Keratinocyte (primary cell): ENCODE measurements around the gene ARSH. TPM values are rescaled to one million over a fixed set of nuclear protein-coding genes. Genes with fewer than 3 reads are reported as not detected.

Source experiments
- DNase-seq: peaks from one replicate; pipeline ENCODE4 v3.0.0-alpha.2; 2011; ENCODE audit warnings: low read depth, missing footprints, low spot score
- FAIRE-seq: peaks from 2 replicates; lab custom pipeline; 2011; peaks lifted over from hg19 to GRCh38; lab: Jason Lieb, UNC
- H2AFZ ChIP-seq: 2 replicates; pipeline ENCODE4 v1.6.0; 2012; ENCODE audit warnings: low read length, control low read depth, inconsistent platforms; ENCODE audit not compliant: control insufficient read depth
- H3K27ac ChIP-seq: 2 replicates; pipeline ENCODE4 v1.5.1; 2011; ENCODE audit warnings: low read length; ENCODE audit not compliant: control insufficient read depth, insufficient read depth
- H3K27me3 ChIP-seq: 3 replicates; pipeline ENCODE4 v1.6.0; 2011; ENCODE audit warnings: low read length; ENCODE audit not compliant: control insufficient read depth, insufficient read depth; ENCODE audit errors: extremely low read depth
- H3K36me3 ChIP-seq, 2 experiments: 2 replicates in 1 of 2; 3 replicates in 1 of 2; pipeline ENCODE4 v1.5.1; 2011; ENCODE audit warnings: low read length in 2 of 2, mild to moderate bottlenecking in 1 of 2; ENCODE audit not compliant: control insufficient read depth in 2 of 2, insufficient read depth in 2 of 2; ENCODE audit errors: extremely low read depth in 1 of 2
- H3K4me1 ChIP-seq: 3 replicates; pipeline ENCODE4 v1.5.1; 2011; ENCODE audit warnings: low read length; ENCODE audit not compliant: control insufficient read depth, insufficient read depth; ENCODE audit errors: extremely low read depth
- H3K4me2 ChIP-seq: 3 replicates; pipeline ENCODE4 v1.6.0; 2011; ENCODE audit warnings: low read depth, low read length; ENCODE audit not compliant: control insufficient read depth, insufficient read depth; ENCODE audit errors: extremely low read depth
- H3K4me3 ChIP-seq, 3 experiments: fragments of 200-600 bp in 1 of 3; sonication (generic) in 1 of 3; 2 replicates in 2 of 3; 3 replicates in 1 of 3; pipeline ENCODE4 v1.5.1; 2011 to 2016; ENCODE audit warnings: low read length in 3 of 3, mild to moderate bottlenecking in 3 of 3, control low read depth in 2 of 3, inconsistent platforms in 1 of 3, low read depth in 1 of 3, mixed read lengths in 1 of 3, mixed run types in 1 of 3, moderate library complexity in 1 of 3; ENCODE audit not compliant: control insufficient read depth in 2 of 3, insufficient read depth in 2 of 3; ENCODE audit errors: extremely low read depth in 1 of 3
- H3K79me2 ChIP-seq: 2 replicates; pipeline ENCODE4 v1.6.0; 2012; ENCODE audit warnings: low read length; ENCODE audit not compliant: control insufficient read depth, insufficient read depth
- H3K9ac ChIP-seq: 3 replicates; pipeline ENCODE4 v1.6.0; 2011; ENCODE audit warnings: low read length; ENCODE audit not compliant: control insufficient read depth, insufficient read depth; ENCODE audit errors: extremely low read depth
- H3K9me1 ChIP-seq: 3 replicates; pipeline ENCODE4 v1.6.0; 2011; ENCODE audit warnings: low read length; ENCODE audit not compliant: control insufficient read depth, insufficient read depth; ENCODE audit errors: extremely low read depth
- H3K9me3 ChIP-seq: 2 replicates; pipeline ENCODE4 v1.5.1; 2012; ENCODE audit warnings: low read depth, low read length; ENCODE audit not compliant: control insufficient read depth
- H4K20me1 ChIP-seq: 3 replicates; pipeline ENCODE4 v1.6.0; 2011; ENCODE audit warnings: low read length; ENCODE audit not compliant: control insufficient read depth, insufficient read depth; ENCODE audit errors: extremely low read depth
- EZH2 ChIP-seq: IDR thresholded peaks from one replicate; pipeline ENCODE4 v1.6.1; 2012; ENCODE audit warnings: inconsistent platforms, mild to moderate bottlenecking, low read length, moderate library complexity
- dilution Hi-C: fragments of 300-500 bp; cut with MboI; formaldehyde crosslinking; loops from one replicate; pipeline ENCODE4 v1.7.0; 2020; ENCODE audit warnings: low sequenced_read_pairs; ENCODE audit not compliant: extremely low pct_ligation_motif_present
- polyA plus RNA-seq, 5 experiments: library from polyadenylated mRNA; depleted of rRNA in 3 of 5; stranded (reverse) in 3 of 5; stranded (forward) in 1 of 5; unstranded in 1 of 5; fragments of >200 nt; gene quantifications; 1 replicate in 1 of 5; 2 replicates in 3 of 5; 3 replicates in 1 of 5; pipeline versions ENCODE4 v1.2.1 to v1.2.3, GENCODE V29; 2011 to 2012; ENCODE audit warnings: missing spikeins in 2 of 5, low read depth in 1 of 5, low replicate concordance in 1 of 5
- TF ChIP-seq, protein P1 (sequence below), 3 experiments: IDR thresholded peaks in 1 of 3; conservative IDR thresholded peaks in 1 of 3; optimal IDR thresholded peaks in 1 of 3; 2 replicates in 2 of 3; 3 replicates in 1 of 3; pipeline versions ENCODE3 to v1.5.1; 2011; ENCODE audit warnings: low read length in 3 of 3, mild to moderate bottlenecking in 3 of 3, moderate library complexity in 2 of 3, control low read depth in 1 of 3, inconsistent platforms in 1 of 3; ENCODE audit not compliant: insufficient read depth in 2 of 3; ENCODE audit errors: extremely low read depth in 1 of 3

Gene ARSH
- polyA plus RNA-seq, 1 donor (not counting 4 experiments of a cell fraction or from before 2014, with no cell fraction given), result not detected

DNA sequence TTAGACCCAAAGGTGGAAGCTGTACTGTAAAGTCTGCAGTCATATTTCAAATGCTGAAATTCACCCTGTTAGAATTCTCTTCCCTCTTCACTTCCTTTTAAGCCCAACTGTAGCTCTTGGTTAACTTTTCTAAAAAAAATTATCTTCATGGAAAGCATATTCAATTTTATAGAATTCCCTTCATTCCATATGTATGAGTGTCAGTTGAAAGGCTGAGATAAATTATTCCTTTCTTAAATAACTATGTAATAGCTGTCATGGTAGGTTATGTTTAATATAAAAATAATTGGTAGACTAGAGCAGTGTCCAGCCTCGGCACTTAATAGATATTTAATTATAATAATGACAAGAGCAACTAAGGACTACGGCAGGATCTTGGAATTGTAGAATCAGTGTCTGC lies 16.8 kb upstream of the ARSH start:
- dilution Hi-C loops, result no loop called here
- no peaks in the 10 kb centered on the region for H3K27me3 ChIP-seq
- no peak overlapping the region for H3K9ac ChIP-seq
- no peaks in the 10 kb centered on the region for H3K9me1 ChIP-seq
- H3K4me1 ChIP-seq, result no peaks in the 10 kb centered on the region
- FAIRE-seq, result no peak
- no peak for TF ChIP-seq EZH2
- TF ChIP-seq, protein P1, sequence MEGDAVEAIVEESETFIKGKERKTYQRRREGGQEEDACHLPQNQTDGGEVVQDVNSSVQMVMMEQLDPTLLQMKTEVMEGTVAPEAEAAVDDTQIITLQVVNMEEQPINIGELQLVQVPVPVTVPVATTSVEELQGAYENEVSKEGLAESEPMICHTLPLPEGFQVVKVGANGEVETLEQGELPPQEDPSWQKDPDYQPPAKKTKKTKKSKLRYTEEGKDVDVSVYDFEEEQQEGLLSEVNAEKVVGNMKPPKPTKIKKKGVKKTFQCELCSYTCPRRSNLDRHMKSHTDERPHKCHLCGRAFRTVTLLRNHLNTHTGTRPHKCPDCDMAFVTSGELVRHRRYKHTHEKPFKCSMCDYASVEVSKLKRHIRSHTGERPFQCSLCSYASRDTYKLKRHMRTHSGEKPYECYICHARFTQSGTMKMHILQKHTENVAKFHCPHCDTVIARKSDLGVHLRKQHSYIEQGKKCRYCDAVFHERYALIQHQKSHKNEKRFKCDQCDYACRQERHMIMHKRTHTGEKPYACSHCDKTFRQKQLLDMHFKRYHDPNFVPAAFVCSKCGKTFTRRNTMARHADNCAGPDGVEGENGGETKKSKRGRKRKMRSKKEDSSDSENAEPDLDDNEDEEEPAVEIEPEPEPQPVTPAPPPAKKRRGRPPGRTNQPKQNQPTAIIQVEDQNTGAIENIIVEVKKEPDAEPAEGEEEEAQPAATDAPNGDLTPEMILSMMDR (optimal IDR thresholded peaks at IDR 0.05 in 1 of 3, IDR thresholded peaks at IDR 0.05 in 1 of 3, conservative IDR thresholded peaks at IDR 0.05 in 1 of 3; ENCODE audit: extremely low read depth in 1 of 3, insufficient read depth in 2 of 3, low read length in 3 of 3), result no peak
- H3K36me3 ChIP-seq, result no peaks in the 10 kb centered on the region
- DNase-seq, result no peak
- H3K79me2 ChIP-seq, result no peaks in the 10 kb centered on the region
- H3K9me3 ChIP-seq, result no peaks in the 10 kb centered on the region
- no peaks in the 10 kb centered on the region for H4K20me1 ChIP-seq
- H3K27ac ChIP-seq, result no peak overlapping the region
- no peak overlapping the region for H2AFZ ChIP-seq
- H3K4me2 ChIP-seq, result no peak overlapping the region
- H3K4me3 ChIP-seq, result no peak overlapping the region

DNA sequence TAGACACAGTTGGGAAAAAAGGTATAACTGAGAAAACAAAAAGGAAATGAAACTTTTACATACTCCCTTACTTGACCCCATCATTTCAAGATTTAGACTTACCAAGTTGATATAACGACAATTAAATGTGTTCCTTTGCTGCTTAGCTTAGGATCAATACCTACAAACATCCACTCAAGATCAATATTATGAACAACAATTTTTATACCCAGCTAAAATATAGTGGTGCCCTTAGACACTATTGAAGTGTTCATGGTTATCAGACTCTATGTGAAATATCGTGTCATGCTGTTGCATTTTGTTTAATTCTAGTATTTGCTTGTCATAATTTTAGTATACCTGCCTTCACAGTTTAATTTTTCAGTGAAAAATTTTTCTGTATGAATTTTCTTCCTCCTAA lies 4.2 kb downstream of the ARSH start:
- H3K27me3 ChIP-seq, result no peaks in the 10 kb centered on the region
- H2AFZ ChIP-seq, result no peak overlapping the region
- DNase-seq (no peak), FAIRE-seq (no peak)
- no peak overlapping the region for H3K4me2 ChIP-seq
- H3K27ac ChIP-seq, result no peak overlapping the region
- H3K4me1 ChIP-seq, result no peaks in the 10 kb centered on the region
- H3K9ac ChIP-seq, result no peak overlapping the region
- TF ChIP-seq, protein P1 (optimal IDR thresholded peaks at IDR 0.05 in 1 of 3, IDR thresholded peaks at IDR 0.05 in 1 of 3, conservative IDR thresholded peaks at IDR 0.05 in 1 of 3; ENCODE audit: extremely low read depth in 1 of 3, insufficient read depth in 2 of 3, low read length in 3 of 3), result no peak
- no peak for TF ChIP-seq EZH2
- dilution Hi-C loops, result no loop called here
- no peaks in the 10 kb centered on the region for H3K9me3 ChIP-seq
- no peaks in the 10 kb centered on the region for H3K79me2 ChIP-seq
- H4K20me1 ChIP-seq, result no peaks in the 10 kb centered on the region
- H3K9me1 ChIP-seq, result no peaks in the 10 kb centered on the region
- H3K36me3 ChIP-seq, result no peaks in the 10 kb centered on the region
- no peak overlapping the region for H3K4me3 ChIP-seq
